Cardiac fibroblast (primary cell): Measurements from ENCODE around the gene KCNG1.

Experiments
- DNase-seq, 2 donors: peaks; one replicate each; pipeline versions ENCODE4 v3.0.0 to v3.0.0-alpha.2; 2010; ENCODE audit warnings: low read depth in 2 of 2
- H3K4me3 ChIP-seq, 2 donors: replicated peaks in 1 of 2; 1 replicate in 1 of 2; 2 replicates in 1 of 2; pipeline ENCODE4 v1.5.1; 2011; ENCODE audit warnings: low read depth in 2 of 2, low read length in 2 of 2, mild to moderate bottlenecking in 2 of 2, moderate library complexity in 1 of 2
- TF ChIP-seq, protein P1 (sequence below): IDR thresholded peaks from one replicate; pipeline ENCODE4 v1.5.1; 2011; ENCODE audit warnings: low read depth, mild to moderate bottlenecking, low read length, inconsistent platforms

KCNG1 gene

DNA sequence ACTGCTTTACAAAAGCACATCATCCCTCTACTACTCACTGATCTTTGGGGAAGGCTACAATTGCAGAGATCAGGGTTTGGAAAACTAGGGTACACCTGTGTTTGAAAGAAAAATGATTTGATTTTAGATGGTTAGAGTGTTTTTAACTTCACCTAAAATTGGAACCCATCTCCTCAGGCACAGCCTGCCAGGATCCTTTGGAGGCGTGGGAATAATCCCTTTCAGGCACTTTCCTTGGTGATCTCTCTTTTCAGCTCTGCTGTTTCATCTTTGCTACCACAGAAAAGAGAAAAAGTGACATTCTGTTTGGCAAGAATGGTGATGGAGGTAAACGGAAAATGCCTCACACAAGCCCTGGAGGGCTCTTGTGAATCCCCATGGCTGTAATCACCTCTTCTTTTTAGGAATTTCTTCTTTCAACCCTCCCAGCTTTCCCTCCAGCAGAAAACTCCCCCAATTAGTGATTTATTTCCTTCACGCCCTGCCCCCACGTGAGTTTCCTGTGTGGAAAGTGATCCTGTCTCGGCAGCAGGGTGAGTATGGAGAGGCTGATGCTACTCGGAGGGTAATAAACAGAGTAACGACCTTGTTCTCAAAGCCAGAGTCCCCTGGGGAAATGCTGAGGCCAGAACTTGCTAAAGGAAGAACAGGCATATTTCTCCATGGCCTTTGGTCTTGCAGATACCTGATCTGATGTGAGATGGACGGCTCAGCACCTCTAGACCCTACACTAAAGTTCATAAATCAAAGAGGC, 9.2 kb downstream of the KCNG1 start:
- DNase-seq, result no peak
- TF ChIP-seq, protein P1, sequence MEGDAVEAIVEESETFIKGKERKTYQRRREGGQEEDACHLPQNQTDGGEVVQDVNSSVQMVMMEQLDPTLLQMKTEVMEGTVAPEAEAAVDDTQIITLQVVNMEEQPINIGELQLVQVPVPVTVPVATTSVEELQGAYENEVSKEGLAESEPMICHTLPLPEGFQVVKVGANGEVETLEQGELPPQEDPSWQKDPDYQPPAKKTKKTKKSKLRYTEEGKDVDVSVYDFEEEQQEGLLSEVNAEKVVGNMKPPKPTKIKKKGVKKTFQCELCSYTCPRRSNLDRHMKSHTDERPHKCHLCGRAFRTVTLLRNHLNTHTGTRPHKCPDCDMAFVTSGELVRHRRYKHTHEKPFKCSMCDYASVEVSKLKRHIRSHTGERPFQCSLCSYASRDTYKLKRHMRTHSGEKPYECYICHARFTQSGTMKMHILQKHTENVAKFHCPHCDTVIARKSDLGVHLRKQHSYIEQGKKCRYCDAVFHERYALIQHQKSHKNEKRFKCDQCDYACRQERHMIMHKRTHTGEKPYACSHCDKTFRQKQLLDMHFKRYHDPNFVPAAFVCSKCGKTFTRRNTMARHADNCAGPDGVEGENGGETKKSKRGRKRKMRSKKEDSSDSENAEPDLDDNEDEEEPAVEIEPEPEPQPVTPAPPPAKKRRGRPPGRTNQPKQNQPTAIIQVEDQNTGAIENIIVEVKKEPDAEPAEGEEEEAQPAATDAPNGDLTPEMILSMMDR, result no peak
- H3K4me3 ChIP-seq, result no peak overlapping the region

- DNase-seq, result peak in 1 of 2 donors; percentile 60
- TF ChIP-seq, protein P1, result no peak
- no peak overlapping the region for H3K4me3 ChIP-seq
Observed at GRCh38 chr20:51012357-51012756, 10.6 kb downstream of the KCNG1 start.

GRCh38 chr20:51011479-51011878, 11.4 kb downstream of the KCNG1 start:
- TF ChIP-seq, protein P1, result no peak
- DNase-seq, result no peak
- H3K4me3 ChIP-seq, result no peak overlapping the region

DNA sequence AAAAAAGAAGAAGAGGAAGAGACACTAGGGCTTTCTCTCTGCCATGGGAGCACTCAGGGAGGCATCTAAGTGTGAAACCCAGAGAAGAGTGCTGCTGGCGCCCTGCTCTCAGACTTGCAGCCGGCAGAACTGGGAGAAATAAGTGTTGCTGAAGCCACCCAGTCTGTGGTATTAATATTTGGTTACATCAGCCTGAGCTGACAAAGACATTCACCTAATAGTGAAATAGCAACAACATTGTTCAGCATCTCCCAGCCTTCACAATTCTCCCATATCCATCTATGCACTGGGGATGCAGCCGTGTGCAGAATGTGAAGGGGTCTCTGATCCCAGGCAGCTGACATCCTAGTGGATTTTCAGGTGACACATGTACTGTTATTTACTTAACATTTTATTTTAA, 12.0 kb downstream of the KCNG1 start:
- TF ChIP-seq, protein P1, result no peak
- no peak for DNase-seq
- H3K4me3 ChIP-seq, result no peak overlapping the region

- TF ChIP-seq, protein P1, result no peak
- no peak for DNase-seq
Observed at GRCh38 chr20:51010043-51010365, 12.9 kb downstream of the KCNG1 start.

DNA sequence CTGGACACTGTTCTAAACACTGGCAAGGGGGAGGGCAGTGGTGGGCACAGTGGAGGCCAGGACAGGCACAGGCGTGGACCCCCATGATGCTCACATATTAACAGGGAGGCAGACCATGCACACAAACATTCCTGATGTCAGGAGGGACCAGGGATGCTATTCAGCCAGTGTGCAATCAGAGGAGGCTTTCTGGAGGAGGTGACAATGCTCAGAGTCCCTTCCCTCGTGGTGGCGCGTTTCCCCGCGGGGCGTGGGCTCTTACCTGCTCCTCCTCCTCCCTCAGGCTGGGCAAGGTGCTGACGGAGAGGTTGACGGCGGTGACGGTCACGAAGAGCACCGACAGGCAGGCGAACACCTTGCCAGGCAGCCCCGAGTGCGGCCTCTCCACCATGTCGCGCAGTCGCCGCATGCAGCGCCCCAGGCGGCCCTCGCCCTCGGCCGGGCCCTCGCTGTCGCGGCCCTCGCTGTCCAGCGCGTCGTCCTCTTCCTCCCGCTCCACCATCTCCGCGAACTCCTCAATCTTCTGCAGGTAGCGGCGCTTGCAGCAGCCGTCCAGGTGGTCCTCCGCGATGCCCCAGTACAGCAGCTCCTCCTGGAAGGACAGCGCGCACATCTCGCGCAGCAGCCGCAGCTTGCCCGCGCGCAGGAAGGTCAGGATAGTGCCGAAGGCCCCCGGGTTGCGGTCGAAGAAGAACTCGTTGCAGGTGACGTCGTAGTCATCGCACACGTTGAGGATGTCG, 13.4 kb downstream of the KCNG1 start:
- TF ChIP-seq, protein P1, result no peak
- DNase-seq, result no peak

More at GRCh38 chr20:51010043-51010365, 12.9 kb downstream of the KCNG1 start:
- H3K4me3 ChIP-seq, result no peak overlapping the region

More for the DNA sequence above, 13.4 kb downstream of the KCNG1 start:
- H3K4me3 ChIP-seq, result no peak overlapping the region
